PFSK-1 (cell line): ENCODE results near the gene SIX3.

ENCODE experiments used
- POLR2AphosphoS5 ChIP-seq: IDR thresholded peaks from 2 replicates; pipeline ENCODE4 v1.6.1; 2012; ENCODE audit warnings: low read depth, mild to moderate bottlenecking, control low read depth, low read length, moderate library complexity
- SIN3A ChIP-seq: IDR thresholded peaks from 2 replicates; pipeline ENCODE4 v1.6.1; 2012; ENCODE audit warnings: mild to moderate bottlenecking, low read length, moderate library complexity, borderline replicate concordance; ENCODE audit not compliant: insufficient read depth
- TAF1 ChIP-seq: IDR thresholded peaks from 2 replicates; pipeline ENCODE4 v1.6.1; 2012; ENCODE audit warnings: low read length, control low read depth, borderline replicate concordance; ENCODE audit not compliant: insufficient read depth
- TF ChIP-seq, protein P1 (sequence below), 2 experiments: IDR thresholded peaks; 2 replicates each; pipeline versions ENCODE4 v1.6.1 to v1.8.0; 2011 to 2012; ENCODE audit warnings: low read depth in 2 of 2, low read length in 2 of 2, control low read depth in 1 of 2, inconsistent platforms in 1 of 2, mild to moderate bottlenecking in 1 of 2, moderate library complexity in 1 of 2; ENCODE audit not compliant: insufficient read depth in 1 of 2

DNA sequence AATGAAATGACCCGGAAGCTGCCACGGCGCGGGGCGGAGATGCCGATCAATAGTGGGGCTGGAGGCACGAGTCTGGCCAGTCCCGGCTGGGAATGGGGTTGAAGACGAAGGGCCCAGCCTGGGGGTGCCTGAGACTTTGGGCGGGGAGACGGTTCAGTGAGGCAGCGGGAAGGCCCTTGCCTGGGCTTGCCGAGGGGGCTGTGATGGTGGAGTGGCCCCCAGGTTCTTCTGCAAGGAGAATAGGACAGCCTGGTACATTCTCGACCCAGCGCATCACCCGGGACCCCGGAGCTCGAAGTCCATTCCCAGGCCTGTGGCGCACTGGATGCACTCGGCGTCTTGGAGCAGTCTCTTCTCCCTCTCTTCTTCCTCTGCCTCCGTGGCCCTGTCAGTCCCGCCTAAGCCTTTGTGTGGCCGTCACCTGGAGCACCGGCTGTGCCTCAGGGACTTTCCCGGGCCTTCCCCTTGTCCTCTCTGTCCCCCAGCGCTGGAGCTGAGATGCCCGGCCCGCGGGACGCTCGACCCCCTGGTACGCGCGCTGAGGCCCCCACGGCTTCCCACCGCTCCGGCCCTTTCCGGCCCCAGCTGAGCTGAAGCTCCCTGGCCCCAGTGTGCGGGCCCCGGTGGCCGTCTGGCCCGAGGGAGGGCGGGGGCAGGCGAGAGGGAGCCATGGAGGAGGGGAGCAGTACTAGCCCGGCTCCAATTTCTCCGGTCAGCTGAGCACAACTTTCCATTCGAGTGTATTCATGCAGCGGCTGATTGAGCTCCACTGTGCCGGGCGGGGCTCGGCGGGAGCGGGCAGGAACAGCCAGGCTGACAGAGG lies 8.0 kb downstream of the SIX3 start:
- TF ChIP-seq SIN3A (no peak), POLR2AphosphoS5 (no peak), TAF1 (no peak)
- TF ChIP-seq, protein P1, sequence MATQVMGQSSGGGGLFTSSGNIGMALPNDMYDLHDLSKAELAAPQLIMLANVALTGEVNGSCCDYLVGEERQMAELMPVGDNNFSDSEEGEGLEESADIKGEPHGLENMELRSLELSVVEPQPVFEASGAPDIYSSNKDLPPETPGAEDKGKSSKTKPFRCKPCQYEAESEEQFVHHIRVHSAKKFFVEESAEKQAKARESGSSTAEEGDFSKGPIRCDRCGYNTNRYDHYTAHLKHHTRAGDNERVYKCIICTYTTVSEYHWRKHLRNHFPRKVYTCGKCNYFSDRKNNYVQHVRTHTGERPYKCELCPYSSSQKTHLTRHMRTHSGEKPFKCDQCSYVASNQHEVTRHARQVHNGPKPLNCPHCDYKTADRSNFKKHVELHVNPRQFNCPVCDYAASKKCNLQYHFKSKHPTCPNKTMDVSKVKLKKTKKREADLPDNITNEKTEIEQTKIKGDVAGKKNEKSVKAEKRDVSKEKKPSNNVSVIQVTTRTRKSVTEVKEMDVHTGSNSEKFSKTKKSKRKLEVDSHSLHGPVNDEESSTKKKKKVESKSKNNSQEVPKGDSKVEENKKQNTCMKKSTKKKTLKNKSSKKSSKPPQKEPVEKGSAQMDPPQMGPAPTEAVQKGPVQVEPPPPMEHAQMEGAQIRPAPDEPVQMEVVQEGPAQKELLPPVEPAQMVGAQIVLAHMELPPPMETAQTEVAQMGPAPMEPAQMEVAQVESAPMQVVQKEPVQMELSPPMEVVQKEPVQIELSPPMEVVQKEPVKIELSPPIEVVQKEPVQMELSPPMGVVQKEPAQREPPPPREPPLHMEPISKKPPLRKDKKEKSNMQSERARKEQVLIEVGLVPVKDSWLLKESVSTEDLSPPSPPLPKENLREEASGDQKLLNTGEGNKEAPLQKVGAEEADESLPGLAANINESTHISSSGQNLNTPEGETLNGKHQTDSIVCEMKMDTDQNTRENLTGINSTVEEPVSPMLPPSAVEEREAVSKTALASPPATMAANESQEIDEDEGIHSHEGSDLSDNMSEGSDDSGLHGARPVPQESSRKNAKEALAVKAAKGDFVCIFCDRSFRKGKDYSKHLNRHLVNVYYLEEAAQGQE (IDR thresholded peaks at IDR 0.05; ENCODE audit: insufficient read depth in 1 of 2, low read depth in 2 of 2, low read length in 2 of 2), result no peak
